ENCODE measurements around the gene COP1. TPM values are rescaled to one million over a fixed set of nuclear protein-coding genes. Genes with fewer than 3 reads are reported as not detected.
A peak's percentile ranks its signal among the peaks of the same experiment; 100 is the strongest.

Gene COP1
- total and polyA plus RNA-seq, 2 of the 4 experiments (the other 2 are of a cell fraction), result 17.8 to 35.0 TPM

DNA sequence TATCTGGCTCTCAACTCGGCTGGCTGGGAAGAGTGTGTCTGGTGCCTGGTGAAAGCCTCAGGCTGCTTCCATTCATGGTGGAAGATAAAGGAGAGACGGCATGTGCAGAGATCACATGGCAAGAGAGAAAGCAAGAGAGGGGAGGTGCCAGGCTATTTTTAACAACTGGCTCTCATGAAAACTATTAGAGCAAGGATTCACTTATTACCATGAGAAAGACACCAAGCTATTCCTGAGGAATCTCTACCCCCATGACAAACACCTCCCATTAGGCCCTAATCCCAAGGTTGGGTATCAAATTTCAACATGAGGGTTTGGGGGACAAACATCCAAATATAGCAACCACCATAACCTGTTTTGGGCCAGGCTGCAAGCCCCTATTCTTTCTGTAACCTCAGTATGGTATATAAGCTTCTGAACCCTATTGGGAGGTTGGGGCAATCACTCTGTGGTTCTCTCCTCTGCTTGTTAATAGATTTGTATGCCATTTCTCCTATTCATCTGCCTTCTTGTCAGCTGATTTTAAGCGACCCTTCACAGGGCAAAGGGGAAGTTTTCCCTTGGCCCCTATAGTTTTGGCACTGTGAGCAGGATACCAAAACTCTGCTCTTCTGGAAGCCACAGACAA is 284.7 kb downstream of the COP1 start (continued):
- no peak for TF ChIP-seq USF2 (IDR thresholded peaks at IDR 0.05; ENCODE audit: low read depth, low read length)

GRCh38 chr1:175920381-175920780 is 286.7 kb downstream of the COP1 start:
- peaks cover 14% of the 10 kb centered on the region for H3K4me1 ChIP-seq (ENCODE audit: control insufficient read depth, insufficient read depth, low read length)
- H3K23ac ChIP-seq (ENCODE audit: low read depth, low read length), result peak overlapping the region; percentile 34; the same call in 1 of the 2 replicates
- peak overlapping the region; percentile 89 for H2BK120ac ChIP-seq (ENCODE audit: low read depth, low read length)
- peak overlapping the region; percentile 3 for H3K14ac ChIP-seq (replicated peaks; ENCODE audit: low read depth, low read length)
- peak overlapping the region; percentile 78; the same call in 1 of the 2 replicates for H4K91ac ChIP-seq (ENCODE audit: insufficient read depth, low read depth, low read length)
- no TSS peak for BruUV-seq (replicated peaks)
- intact Hi-C loops (cut with micrococcal nuclease), result loop anchor here (2.0 kb wide), 1 partner anchor 286 kb away; the partner anchor contains the start of gene COP1
- H4K20me1 ChIP-seq (ENCODE audit: insufficient read depth, low read length), result no peaks in the 10 kb centered on the region
- peak overlapping the region; percentile 87; the same call in 1 of the 2 replicates for H4K5ac ChIP-seq (ENCODE audit: low read depth, low read length)
- no peak overlapping the region for H3K4me3 ChIP-seq (ENCODE audit: insufficient read depth, low read depth, low read length)
- H3K56ac ChIP-seq (ENCODE audit: extremely low read depth, insufficient read depth, low read length), result no peak overlapping the region
- peak overlapping the region; percentile 78; the same call in 1 of the 2 replicates for H3K4me2 ChIP-seq (ENCODE audit: low read depth, low read length)
- ATAC-seq (ENCODE audit: low read depth) (peak; percentile 75), DNase-seq (peak; percentile 77)
- H3K36me3 ChIP-seq (ENCODE audit: control insufficient read depth, insufficient read depth, low read length), result no peaks in the 10 kb centered on the region
- peak overlapping the region; percentile 43; the same call in 1 of the 2 replicates for H3K27ac ChIP-seq (ENCODE audit: insufficient read depth, low read length)
- no peaks in the 10 kb centered on the region for H3K9me3 ChIP-seq (ENCODE audit: control insufficient read depth, insufficient read depth, low read length)
- no peak overlapping the region for H2AFZ ChIP-seq (replicated peaks; ENCODE audit: low read length, poor library complexity)
- H2AK5ac ChIP-seq (ENCODE audit: low read depth, low read length), result no peak overlapping the region; the same call in 1 of the 2 replicates
- peak overlapping the region in 1 of 2 experiments; percentile 37; a peak in 3 of 4 replicates for H4K8ac ChIP-seq (ENCODE audit: low read depth in 2 of 2, low read length in 2 of 2)
- ChIA-PET POLR2A (ENCODE audit: unreplicated experiment) (no interaction called here), CTCF (interaction anchor here (1.0 kb wide), 1 partner anchor 91 kb away, joined by 3 read pairs; no protein-coding TSS in a partner anchor)
- 0 out of 2 replicates have a peak, but pooled peaks cover 6% of the 10 kb centered on the region for H3K9me1 ChIP-seq (ENCODE audit: insufficient read depth, low read length)
- peak overlapping the region; percentile 32; the same call in 1 of the 2 replicates for H3K9ac ChIP-seq (ENCODE audit: low read depth, low read length)
- H2BK5ac ChIP-seq (ENCODE audit: low read depth, low read length, poor library complexity, severe bottlenecking), result peak overlapping the region; percentile 93
- dilution Hi-C loops (cut with HindIII; ENCODE audit: low sequenced_read_pairs, unreplicated experiment), result no loop called here
- H3K18ac ChIP-seq (ENCODE audit: low read depth, low read length), result peak overlapping the region; percentile 97
- no peaks in the 10 kb centered on the region for H3K27me3 ChIP-seq (ENCODE audit: control insufficient read depth, insufficient read depth, low read length)
- no CpG with 5 or more reads among the region's 4 CpGs for WGBS, 2 experiments (ENCODE audit: extremely low coverage in 2 of 2, insufficient read length in 1 of 2)
- in situ Hi-C loops (cut with MboI; ENCODE audit: low sequenced_read_pairs), result no loop called here
- no peak overlapping the region for H2AK9ac ChIP-seq (replicated peaks; ENCODE audit: low read depth, low read length, poor library complexity)
- H3K4ac ChIP-seq (ENCODE audit: low read depth, low read length), result peak overlapping the region; percentile 72; the same call in 1 of the 2 replicates
- peak overlapping the region; percentile 85 for H2BK20ac ChIP-seq (ENCODE audit: low read depth, low read length)
- 0 out of 3 replicates have a peak overlapping the region, but pooled peaks have one; percentile 57 for H2BK15ac ChIP-seq (ENCODE audit: low read depth, low read length)
- no peaks in the 10 kb centered on the region for H3K79me1 ChIP-seq (ENCODE audit: low read depth in 1 of 2, low read length in 2 of 2)
- peak; percentile 55; the same call in 1 of the 2 replicates for TF ChIP-seq BHLHE40 (IDR thresholded peaks at IDR 0.05; ENCODE audit: low read depth, low read length)
- TF ChIP-seq CHD1 (IDR thresholded peaks at IDR 0.05; ENCODE audit: low read depth, low read length), result no peak

All from IMR-90 (cell line).